ENCODE data around the gene SUSD3.

SUSD3 gene

GRCh38 chr9:93058355-93059010 is at the start of gene SUSD3:
Gene SUSD3 (plus strand): TSS chr9:93058701. CDS start chr9:93058743, 42 bp downstream.
- no peak within 1 kb of the TSS for H3K27ac ChIP-seq
- TF ChIP-seq ZFX (IDR thresholded peaks at IDR 0.05) (no peak), CTCF (conservative IDR thresholded peaks at IDR 0.05) (no peak)

GRCh38 chr9:93009337-93010015 is 49.0 kb upstream of the SUSD3 start:
- H3K27ac ChIP-seq, result no peak overlapping the region
- no peak for TF ChIP-seq CTCF (conservative IDR thresholded peaks at IDR 0.05)
- TF ChIP-seq ZFX (IDR thresholded peaks at IDR 0.05), result no peak

- no peak overlapping the region for H3K27ac ChIP-seq
- TF ChIP-seq CTCF (conservative IDR thresholded peaks at IDR 0.05), result no peak
- no peak for TF ChIP-seq ZFX (IDR thresholded peaks at IDR 0.05)
Observed at GRCh38 chr9:93010056-93010455, 48.4 kb upstream of the SUSD3 start.

- no peak overlapping the region for H3K27ac ChIP-seq
- TF ChIP-seq CTCF (conservative IDR thresholded peaks at IDR 0.05) (no peak), ZFX (IDR thresholded peaks at IDR 0.05) (no peak)
Observed at GRCh38 chr9:93010704-93011103, 47.8 kb upstream of the SUSD3 start.

GRCh38 chr9:93011114-93011513 is 47.4 kb upstream of the SUSD3 start:
- no peak overlapping the region for H3K27ac ChIP-seq
- TF ChIP-seq ZFX (IDR thresholded peaks at IDR 0.05), result no peak
- no peak for TF ChIP-seq CTCF (conservative IDR thresholded peaks at IDR 0.05)

GRCh38 chr9:93012963-93013855 is 45.3 kb upstream of the SUSD3 start:
- H3K27ac ChIP-seq, result no peak overlapping the region
- TF ChIP-seq CTCF (conservative IDR thresholded peaks at IDR 0.05) (no peak), ZFX (IDR thresholded peaks at IDR 0.05) (no peak)
